ENCODE measurements around the gene MANSC4.

- TF ChIP-seq POLR2AphosphoS5 (IDR thresholded peaks at IDR 0.05; ENCODE audit: borderline replicate concordance, low read depth, low read length), result no peak
- TF ChIP-seq EZH2 (IDR thresholded peaks at IDR 0.05), result no peak
- no peak for TF ChIP-seq FOXP2 (optimal IDR thresholded peaks at IDR 0.05; ENCODE audit: control extremely low read depth, extremely low read length, insufficient read depth)
Observed at GRCh38 chr12:27821259-27821973, 41.4 kb upstream of the MANSC4 start.

All from SK-N-MC (cell line).